Measurements from ENCODE around the gene GTF3A. TPM values are rescaled to one million over a fixed set of nuclear protein-coding genes. Genes with fewer than 3 reads are reported as not detected.

Gene GTF3A
- total and polyA plus RNA-seq, 2 donors (not counting 3 experiments of a cell fraction or from before 2014, with no cell fraction given), result 37.9 to 73.3 TPM

GRCh38 chr13:27389891-27390290, 34.5 kb upstream of the GTF3A start:
- no peaks in the 10 kb centered on the region for H3K36me3 ChIP-seq (ENCODE audit: control insufficient read depth in 2 of 2, extremely low read depth in 1 of 2, insufficient read depth in 2 of 2, low read length in 2 of 2)
- no peaks in the 10 kb centered on the region for H3K4me1 ChIP-seq (ENCODE audit: control insufficient read depth, extremely low read depth, insufficient read depth, low read length)
- no peaks in the 10 kb centered on the region for H3K9me3 ChIP-seq (replicated peaks; ENCODE audit: control insufficient read depth, insufficient read depth, low read length)
- H3K4me2 ChIP-seq (ENCODE audit: insufficient read depth, low read length), result no peak overlapping the region
- DNase-seq (ENCODE audit: low read depth, low spot score), result no peak
- no peak for FAIRE-seq
- H3K79me2 ChIP-seq (ENCODE audit: control insufficient read depth, insufficient read depth, low read length), result no peaks in the 10 kb centered on the region
- no peak overlapping the region for H3K27ac ChIP-seq (ENCODE audit: insufficient read depth, low read depth, low read length)
- H3K4me3 ChIP-seq (replicated peaks in 1 of 3; ENCODE audit: insufficient read depth in 1 of 3, low read depth in 1 of 3, low read length in 3 of 3), result no peak overlapping the region
- TF ChIP-seq JUN (IDR thresholded peaks at IDR 0.05; ENCODE audit: borderline replicate concordance, insufficient read depth, insufficient read length, low read depth) (no peak), POLR2A (IDR thresholded peaks at IDR 0.05; ENCODE audit: low read depth, low read length) (no peak), MYC (IDR thresholded peaks at IDR 0.05; ENCODE audit: low read depth, low read length) (no peak), EZH2 (IDR thresholded peaks at IDR 0.05; ENCODE audit: borderline replicate concordance, low read depth, low read length, severe bottlenecking) (no peak), FOS (IDR thresholded peaks at IDR 0.05; ENCODE audit: borderline replicate concordance, insufficient read depth, low read length) (no peak), CTCF (IDR thresholded peaks at IDR 0.05; ENCODE audit: extremely low read depth in 1 of 2, insufficient read depth in 1 of 2, low read depth in 1 of 2, low read length in 2 of 2) (no peak), GATA2 (IDR thresholded peaks at IDR 0.05; ENCODE audit: insufficient read depth, insufficient read length, low read depth, low read length) (no peak), POLR2AphosphoS5 (IDR thresholded peaks at IDR 0.05; ENCODE audit: insufficient read depth, low read depth, low read length) (no peak), MAX (IDR thresholded peaks at IDR 0.05; ENCODE audit: insufficient read depth, insufficient read length) (no peak)
- H4K20me1 ChIP-seq (replicated peaks; ENCODE audit: control insufficient read depth, extremely low read depth, insufficient read depth, low read length), result no peaks in the 10 kb centered on the region
- no peak overlapping the region for H3K9ac ChIP-seq (replicated peaks; ENCODE audit: extremely low read depth, insufficient read depth, low read length)
- no peak overlapping the region for H2AFZ ChIP-seq (ENCODE audit: low read depth, low read length)
- no peaks in the 10 kb centered on the region for H3K9me1 ChIP-seq (replicated peaks; ENCODE audit: control insufficient read depth, extremely low read depth, insufficient read depth, low read length)
- intact Hi-C loops (cut with micrococcal nuclease) (no loop called here), dilution Hi-C loops (cut with MboI; ENCODE audit: extremely low pct_ligation_motif_present, low sequenced_read_pairs) (no loop called here)
- POLR2A ChIA-PET, result no interaction called here
- BruUV-seq (replicated peaks), result no TSS peak
- CTCF ChIA-PET, result interaction anchor here (0.6 to 1.3 kb wide), 6 partner anchors 10 to 563 kb away, joined by 3 to 4 read pairs (median 3); no protein-coding TSS in a partner anchor
- peaks cover 8 to 11% of the 10 kb centered on the region in 2 experiments for H3K27me3 ChIP-seq (ENCODE audit: control insufficient read depth in 2 of 2, insufficient read depth in 2 of 2, low read length in 2 of 2)
